HepG2 (cell line): ENCODE results near the gene RER1. TPM values are rescaled to one million over a fixed set of nuclear protein-coding genes. Genes with fewer than 3 reads are reported as not detected.

Experiments used
- ARNT2 ChIP-seq: sonication (generic); formaldehyde crosslinking; IDR thresholded peaks from 2 replicates; pipeline ENCODE4 v1.8.0; 2022; ENCODE audit warnings: mild to moderate bottlenecking, low read depth, missing genetic modification reagents, moderate library complexity
- BATF2 ChIP-seq: sonication (generic); formaldehyde crosslinking; IDR thresholded peaks from 2 replicates; pipeline ENCODE4 v1.8.0; 2022; ENCODE audit warnings: mild to moderate bottlenecking, missing genetic modification reagents, moderate library complexity
- CREB3 ChIP-seq: sonication (generic); formaldehyde crosslinking; IDR thresholded peaks from 2 replicates; pipeline ENCODE4 v1.5.0; 2020; ENCODE audit warnings: missing genetic modification reagents
- CREM ChIP-seq, 2 experiments: sonication (generic) in 1 of 2; formaldehyde crosslinking in 1 of 2; IDR thresholded peaks; 2 replicates each; pipeline versions ENCODE4 v1.4.0 to v1.6.1; 2016 to 2020; ENCODE audit warnings: antibody characterized with exemption in 1 of 2, mild to moderate bottlenecking in 1 of 2, missing genetic modification reagents in 1 of 2
- HOXA9 ChIP-seq: sonication (generic); formaldehyde crosslinking; IDR thresholded peaks from 2 replicates; pipeline ENCODE4 v1.8.1; 2022; ENCODE audit warnings: missing genetic modification reagents, mild to moderate bottlenecking, moderate library complexity, borderline replicate concordance
- KAT7 ChIP-seq: IDR thresholded peaks from 2 replicates; pipeline ENCODE4 v1.6.1; 2018; ENCODE audit warnings: borderline replicate concordance, missing compliant biosample characterization
- MAZ ChIP-seq, 2 experiments: sonication (generic) in 1 of 2; formaldehyde crosslinking in 1 of 2; IDR thresholded peaks; 2 replicates each; pipeline versions ENCODE4 v1.5.0 to v1.6.1; 2012 to 2020; ENCODE audit warnings: low read depth in 2 of 2, mild to moderate bottlenecking in 2 of 2, borderline replicate concordance in 1 of 2, improper control_type of control experiment in 1 of 2, low read length in 1 of 2, missing genetic modification reagents in 1 of 2, moderate library complexity in 1 of 2
- MED13 ChIP-seq: sonication (generic); formaldehyde crosslinking; IDR thresholded peaks from 2 replicates; pipeline ENCODE4 v1.5.0; 2020; ENCODE audit warnings: missing genetic modification reagents
- MLLT10 ChIP-seq: sonication (generic); formaldehyde crosslinking; IDR thresholded peaks from 2 replicates; pipeline ENCODE4 v1.4.0; 2020; ENCODE audit warnings: missing genetic modification reagents
- MTF1 ChIP-seq: sonication (generic); formaldehyde crosslinking; IDR thresholded peaks from 2 replicates; pipeline ENCODE4 v1.5.0; 2020; ENCODE audit warnings: missing genetic modification reagents
- MTF2 ChIP-seq: sonication (generic); formaldehyde crosslinking; IDR thresholded peaks from 2 replicates; pipeline ENCODE4 v1.5.0; 2020; ENCODE audit warnings: missing genetic modification reagents, borderline replicate concordance
- PHF5A ChIP-seq: IDR thresholded peaks from one replicate; pipeline ENCODE4 v1.6.1; 2018; ENCODE audit warnings: low read depth, missing genetic modification reagents; ENCODE audit not compliant: unreplicated experiment
- POLR2G ChIP-seq: fragments of 200-400 bp; formaldehyde crosslinking; IDR thresholded peaks from 2 replicates; pipeline ENCODE4 v1.6.1; 2018; ENCODE audit warnings: mild to moderate bottlenecking, low read depth, low read length, moderate library complexity
- RBM22 ChIP-seq: fragments of 200-400 bp; formaldehyde crosslinking; optimal IDR thresholded peaks from 2 replicates; pipeline ENCODE3; 2017; ENCODE audit warnings: mild to moderate bottlenecking, low read length, moderate library complexity
- RFXAP ChIP-seq: sonication (generic); formaldehyde crosslinking; IDR thresholded peaks from 2 replicates; pipeline ENCODE4 v1.4.0; 2020; ENCODE audit warnings: missing genetic modification reagents, borderline replicate concordance
- U2AF1 ChIP-seq: fragments of 200-400 bp; formaldehyde crosslinking; optimal IDR thresholded peaks from 2 replicates; pipeline ENCODE3; 2017; ENCODE audit warnings: mild to moderate bottlenecking, low read depth, low read length
- ZEB1 ChIP-seq: IDR thresholded peaks from 2 replicates; pipeline ENCODE4 v1.6.1; 2012; ENCODE audit warnings: mild to moderate bottlenecking, low read depth, inconsistent platforms; ENCODE audit not compliant: insufficient replicate concordance
- ZNF138 ChIP-seq: sonication (generic); formaldehyde crosslinking; IDR thresholded peaks from 2 replicates; pipeline ENCODE4 v1.5.0; 2020; ENCODE audit warnings: mild to moderate bottlenecking, low read depth, missing genetic modification reagents
- ZNF224 ChIP-seq: sonication (generic); formaldehyde crosslinking; IDR thresholded peaks from 2 replicates; pipeline ENCODE4 v1.5.0; 2020; ENCODE audit warnings: mild to moderate bottlenecking, missing genetic modification reagents
- ZNF674 ChIP-seq: sonication (generic); formaldehyde crosslinking; IDR thresholded peaks from 2 replicates; pipeline ENCODE4 v1.5.0; 2020; ENCODE audit warnings: low read depth, mild to moderate bottlenecking, missing genetic modification reagents
- ZNF891 ChIP-seq: sonication (generic); formaldehyde crosslinking; IDR thresholded peaks from 2 replicates; pipeline ENCODE4 v1.5.0; 2020; ENCODE audit warnings: mild to moderate bottlenecking, missing genetic modification reagents
- ZSCAN30 ChIP-seq: sonication (generic); formaldehyde crosslinking; IDR thresholded peaks from 2 replicates; pipeline ENCODE4 v1.5.0; 2020; ENCODE audit warnings: mild to moderate bottlenecking, missing genetic modification reagents
- polyA plus RNA-seq, 8 experiments: library from polyadenylated mRNA; depleted of rRNA in 3 of 8; stranded (reverse) in 7 of 8; unstranded in 1 of 8; fragments of >200 nt; fragmentation: Illumina TruSeq in 4 of 8; extraction: Trizol in 4 of 8; gene quantifications; 2 replicates each; pipeline versions ENCODE4 v1.2.1 to v1.2.3, GENCODE V29; 2011 to 2016; ENCODE audit warnings: low read depth in 4 of 8, missing spikeins in 1 of 8, mixed read lengths in 1 of 8; ENCODE audit not compliant: insufficient read depth in 1 of 8
- total RNA-seq, 5 experiments: library from RNA; depleted of rRNA; stranded (reverse); fragments of >200 nt; fragmentation: Illumina TruSeq; extraction: Trizol; gene quantifications; 2 replicates each; pipeline ENCODE4 v1.2.3, GENCODE V29; 2016; ENCODE audit warnings: low read depth in 1 of 5
- TF ChIP-seq, protein P1 (sequence below): IDR thresholded peaks from 2 replicates; pipeline ENCODE4 v1.6.1; 2016; ENCODE audit warnings: low read depth, borderline replicate concordance
- TF ChIP-seq, protein P2 (sequence below): sonication (generic); formaldehyde crosslinking; IDR thresholded peaks from 2 replicates; pipeline ENCODE4 v1.5.1; 2020; ENCODE audit warnings: mild to moderate bottlenecking, missing genetic modification reagents, moderate library complexity

RER1 gene
- total and polyA plus RNA-seq, 2 of the 13 experiments (the other 11 are each of a cell fraction or from before 2014, with no cell fraction given) = 128 to 164 TPM

GRCh38 chr1:2412773-2413494 lies 21.3 kb downstream of the RER1 start (continued):
- TF ChIP-seq ARNT2 (CRISPR knock-in tag) (peak; percentile 85), ZNF138 (CRISPR knock-in tag) (peak; percentile 47; the same call in 1 of the 2 replicates), ZNF224 (CRISPR knock-in tag) (0 out of 2 replicates have a peak, but pooled peaks have one; percentile 44), MED13 (CRISPR knock-in tag) (peak; percentile 70; the same call in 1 of the 2 replicates), ZNF674 (peak; percentile 49; the same call in 1 of the 2 replicates), RBM22 (peak; percentile 89), MTF1 (CRISPR knock-in tag) (peak; percentile 55; the same call in 1 of the 2 replicates), MTF2 (0 out of 2 replicates have a peak, but pooled peaks have one; percentile 91), RFXAP (peak; percentile 73; the same call in 1 of the 2 replicates), MLLT10 (CRISPR knock-in tag) (no peak), BATF2 (CRISPR knock-in tag) (peak; percentile 34; the same call in 1 of the 2 replicates), ZEB1 (peak; percentile 46), U2AF1 (no peak), HOXA9 (0 out of 2 replicates have a peak, but pooled peaks have one; percentile 53), ZNF891 (peak; percentile 82), CREB3 (no peak), ZSCAN30 (CRISPR knock-in tag) (no peak), CREM (IDR thresholded peaks at IDR 0.05) (no peak), CREM (CRISPR knock-in tag; IDR thresholded peaks at IDR 0.05) (no peak), POLR2G (peak; percentile 68), PHF5A (CRISPR knock-in tag) (no peak), KAT7 (CRISPR knock-in tag) (0 out of 2 replicates have a peak, but pooled peaks have one; percentile 22), MAZ (IDR thresholded peaks at IDR 0.05; ENCODE audit: borderline replicate concordance, low read depth, low read length) (no peak; the same call in 1 of the 2 replicates), MAZ (CRISPR knock-in tag; IDR thresholded peaks at IDR 0.05; ENCODE audit: low read depth) (peak; percentile 92; the same call in 1 of the 2 replicates)
- TF ChIP-seq, protein P1, sequence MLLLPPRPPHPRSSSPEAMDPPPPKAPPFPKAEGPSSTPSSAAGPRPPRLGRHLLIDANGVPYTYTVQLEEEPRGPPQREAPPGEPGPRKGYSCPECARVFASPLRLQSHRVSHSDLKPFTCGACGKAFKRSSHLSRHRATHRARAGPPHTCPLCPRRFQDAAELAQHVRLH (CRISPR knock-in tag) = peak; percentile 67; the same call in 1 of the 2 replicates
- TF ChIP-seq, protein P2, sequence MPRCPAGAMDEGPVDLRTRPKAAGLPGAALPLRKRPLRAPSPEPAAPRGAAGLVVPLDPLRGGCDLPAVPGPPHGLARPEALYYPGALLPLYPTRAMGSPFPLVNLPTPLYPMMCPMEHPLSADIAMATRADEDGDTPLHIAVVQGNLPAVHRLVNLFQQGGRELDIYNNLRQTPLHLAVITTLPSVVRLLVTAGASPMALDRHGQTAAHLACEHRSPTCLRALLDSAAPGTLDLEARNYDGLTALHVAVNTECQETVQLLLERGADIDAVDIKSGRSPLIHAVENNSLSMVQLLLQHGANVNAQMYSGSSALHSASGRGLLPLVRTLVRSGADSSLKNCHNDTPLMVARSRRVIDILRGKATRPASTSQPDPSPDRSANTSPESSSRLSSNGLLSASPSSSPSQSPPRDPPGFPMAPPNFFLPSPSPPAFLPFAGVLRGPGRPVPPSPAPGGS (CRISPR knock-in tag) = 0 out of 2 replicates have a peak, but pooled peaks have one; percentile 55
